Left ventricle myocardium inferior (tissue), 1 donor: ENCODE measurements around the gene LTB4R2. TPM values are rescaled to one million over a fixed set of nuclear protein-coding genes. Genes with fewer than 3 reads are reported as not detected.
A peak's percentile ranks its signal among the peaks of the same experiment; 100 is the strongest.

Source experiments
- DNase-seq: peaks from one replicate; pipeline ENCODE4 v3.0.0-alpha.2; 2020
- H3K27ac ChIP-seq: fragments of 200-600 bp; replicated peaks from 2 replicates; pipeline ENCODE4 v1.8.0; 2021
- H3K27me3 ChIP-seq: fragments of 200-600 bp; 2 replicates; pipeline ENCODE4 v1.8.0; 2021; ENCODE audit warnings: low read depth
- H3K36me3 ChIP-seq: fragments of 200-600 bp; 2 replicates; pipeline ENCODE4 v1.8.0; 2021
- H3K4me1 ChIP-seq: fragments of 200-600 bp; 2 replicates; pipeline ENCODE4 v1.8.0; 2021
- H3K4me3 ChIP-seq: fragments of 200-600 bp; 2 replicates; pipeline ENCODE4 v1.8.0; 2021; ENCODE audit warnings: mild to moderate bottlenecking, moderate library complexity
- H3K9me3 ChIP-seq: fragments of 200-600 bp; replicated peaks from 2 replicates; pipeline ENCODE4 v1.8.0; 2021
- CTCF ChIP-seq: fragments of 200-600 bp; IDR thresholded peaks from 2 replicates; pipeline ENCODE4 v1.8.0; 2021; ENCODE audit warnings: antibody characterized with exemption, mild to moderate bottlenecking, borderline replicate concordance
- intact Hi-C: fragments of 100-400 bp; cut with micrococcal nuclease; formaldehyde crosslinking; loops from one replicate; pipeline ENCODE4 v1.11.0; 2022
- total RNA-seq: library from RNA; stranded (reverse); fragmentation: NEBNext Ultra II Directional; extraction: Animal tissue kit (Norgen Biotek cat#: 25700); gene quantifications from one replicate; pipeline ENCODE4 v1.2.1, GENCODE V29; 2021
- donor health status: DM: no; HTN: yes; CAD: no; lungs with severe emphysema.

LTB4R2 gene
- total RNA-seq, 1 donor from 2014 or later: 0.71 TPM

GRCh38 chr14:24296341-24297157, 13.4 kb upstream of the LTB4R2 start:
- DNase-seq: peak; percentile 43
- TF ChIP-seq CTCF: peak; percentile 82
- peaks cover 46% of the 10 kb centered on the region for H3K4me1 ChIP-seq
- H3K4me3 ChIP-seq: no peak overlapping the region
- peaks cover 37% of the 10 kb centered on the region for H3K36me3 ChIP-seq
- intact Hi-C loops: no loop called here
- no peak overlapping the region for H3K27ac ChIP-seq
- H3K27me3 ChIP-seq: no peaks in the 10 kb centered on the region
- H3K9me3 ChIP-seq: no peaks in the 10 kb centered on the region

GRCh38 chr14:24297190-24297964, 12.6 kb upstream of the LTB4R2 start:
- intact Hi-C loops: no loop called here
- Histone ChIP-seq H3K9me3 (no peaks in the 10 kb centered on the region), H3K36me3 (peaks cover 38% of the 10 kb centered on the region), H3K4me3 (no peak overlapping the region), H3K4me1 (peaks cover 46% of the 10 kb centered on the region), H3K27ac (no peak overlapping the region), H3K27me3 (no peaks in the 10 kb centered on the region)
- DNase-seq: no peak
- TF ChIP-seq CTCF: peak; percentile 39

- peak overlapping the region; percentile 85 for H3K27ac ChIP-seq
- intact Hi-C loops: no loop called here
- no peak for DNase-seq
Observed at GRCh38 chr14:24298892-24299254, 11.1 kb upstream of the LTB4R2 start.

GRCh38 chr14:24299255-24300191, 10.4 kb upstream of the LTB4R2 start, which contains the start of the genes DHRS1 and NOP9:
TSS of gene DHRS1 (minus strand) at chr14:24299780. CDS start at chr14:24299106, 674 bp downstream.
TSS of gene NOP9 (plus strand) at chr14:24299850. CDS start at chr14:24299955, 105 bp downstream.
- Histone ChIP-seq H3K36me3 (peaks cover 53% of the 10 kb centered on the region), H3K4me1 (peaks cover 46% of the 10 kb centered on the region), H3K4me3 (peak within 1 kb of the TSS; percentile 98), H3K27ac (peak within 1 kb of the TSS; percentile 85), H3K9me3 (no peaks in the 10 kb centered on the region), H3K27me3 (no peaks in the 10 kb centered on the region)
- TF ChIP-seq CTCF: no peak
- intact Hi-C loops: no loop called here
- DNase-seq: peak; percentile 92

More at GRCh38 chr14:24298892-24299254, 11.1 kb upstream of the LTB4R2 start:
- Histone ChIP-seq H3K36me3 (peaks cover 49% of the 10 kb centered on the region), H3K27me3 (no peaks in the 10 kb centered on the region), H3K9me3 (no peaks in the 10 kb centered on the region), H3K4me1 (peaks cover 46% of the 10 kb centered on the region), H3K4me3 (peak overlapping the region; percentile 98)
- TF ChIP-seq CTCF: no peak
